GM12878 (cell line): Measurements from ENCODE around the gene TAPT1. TPM values are rescaled to one million over a fixed set of nuclear protein-coding genes. Genes with fewer than 3 reads are reported as not detected.

ENCODE experiments used
- ATAC-seq: fragments of 200-7000 bp; cut with Tn5 transposase; 3 replicates; pipeline ENCODE4 v1.9.1; 2020; ENCODE audit warnings: mild to moderate bottlenecking, moderate library complexity
- BruUV-seq: library from RNA; stranded (reverse); fragments of 400-500 nt; replicated peaks from 2 replicates; lab custom pipeline; 2021; lab: Mats Ljungman, UMichigan
- CTCF ChIA-PET: fragments of 300-600 bp; sonication (Branson Sonifier 250); formaldehyde crosslinking; extraction: SDS; loops from one replicate; lab custom pipeline; 2021; ENCODE audit warnings: inconsistent platforms; lab: Yijun Ruan, JAX
- POLR2A ChIA-PET: fragments of 350-600 bp; formaldehyde crosslinking; extraction: SDS; loops from one replicate; lab custom pipeline; 2021; ENCODE audit warnings: inconsistent platforms; lab: Charles Lee
- RAD21 ChIA-PET: fragments of 300-600 bp; sonication (Branson Sonifier 250); formaldehyde crosslinking; loops from one replicate; lab custom pipeline; 2023; ENCODE audit warnings: antibody characterized with exemption; ENCODE audit not compliant: unreplicated experiment; lab: Charles Lee
- SMC1A ChIA-PET: fragments of 300-600 bp; sonication (Branson Sonifier 250); formaldehyde crosslinking; loops from one replicate; lab custom pipeline; 2023; ENCODE audit not compliant: unreplicated experiment, uncharacterized antibody; lab: Charles Lee
- DNase-seq: peaks from one replicate; pipeline ENCODE4 v3.0.0-alpha.2; 2011; ENCODE audit warnings: low read depth, low spot score
- FAIRE-seq: peaks from 3 replicates; lab custom pipeline; 2011; peaks lifted over from hg19 to GRCh38; lab: Jason Lieb, UNC
- H2AFZ ChIP-seq: 2 replicates; pipeline ENCODE4 v1.6.0; 2011; ENCODE audit warnings: low read depth, low read length, control low read depth; ENCODE audit not compliant: control insufficient read depth
- H3K27ac ChIP-seq: 2 replicates; pipeline ENCODE4 v1.5.1; 2011; ENCODE audit warnings: control low read depth; ENCODE audit not compliant: control insufficient read depth, insufficient read depth
- H3K27me3 ChIP-seq, 2 experiments: replicated peaks in 1 of 2; 2 replicates each; pipeline versions ENCODE4 v1.6.0 to v1.6.1; 2011; ENCODE audit warnings: low read length in 1 of 2; ENCODE audit not compliant: control insufficient read depth in 2 of 2, insufficient read depth in 2 of 2
- H3K36me3 ChIP-seq, 2 experiments: 2 replicates each; pipeline ENCODE4 v1.5.1; 2011; ENCODE audit warnings: low read length in 1 of 2; ENCODE audit not compliant: control insufficient read depth in 2 of 2, insufficient read depth in 2 of 2
- H3K4me1 ChIP-seq: 2 replicates; pipeline ENCODE4 v1.6.1; 2011; ENCODE audit warnings: mild to moderate bottlenecking, low read length, moderate library complexity, mixed read lengths; ENCODE audit not compliant: control insufficient read depth, insufficient read depth
- H3K4me2 ChIP-seq: 2 replicates; pipeline ENCODE4 v1.6.0; 2011; ENCODE audit warnings: control low read depth; ENCODE audit not compliant: control insufficient read depth, insufficient read depth
- H3K4me3 ChIP-seq: fragments of 200-600 bp; sonication (generic); 2 replicates; pipeline ENCODE4 v1.5.1; 2016
- H3K79me2 ChIP-seq: 2 replicates; pipeline ENCODE4 v1.6.0; 2011; ENCODE audit warnings: low read length; ENCODE audit not compliant: control insufficient read depth, insufficient read depth
- H3K9ac ChIP-seq: 2 replicates; pipeline ENCODE4 v1.8.0; 2011; ENCODE audit warnings: low read length, control low read depth, mixed read lengths; ENCODE audit not compliant: control insufficient read depth, insufficient read depth
- H3K9me3 ChIP-seq: replicated peaks from 3 replicates; pipeline ENCODE4 v1.5.1; 2011; ENCODE audit warnings: mild to moderate bottlenecking, low read length; ENCODE audit not compliant: control insufficient read depth, insufficient read depth
- H4K20me1 ChIP-seq: 2 replicates; pipeline ENCODE4 v1.6.0; 2011; ENCODE audit not compliant: control insufficient read depth, insufficient read depth
- CREB1 ChIP-seq: IDR thresholded peaks from 2 replicates; pipeline ENCODE4 v1.6.1; 2012; ENCODE audit warnings: low read depth, mild to moderate bottlenecking, inconsistent platforms
- GABPA ChIP-seq: IDR thresholded peaks from 2 replicates; pipeline ENCODE4 v1.6.1; 2014; ENCODE audit warnings: antibody characterized with exemption, low read depth, mild to moderate bottlenecking, inconsistent platforms
- NFIC ChIP-seq: IDR thresholded peaks from 2 replicates; pipeline ENCODE4 v1.6.1; 2012; ENCODE audit warnings: low read depth, mild to moderate bottlenecking, inconsistent platforms, low read length, moderate library complexity
- PAX8 ChIP-seq: fragments of 450-650 bp; IDR thresholded peaks from 2 replicates; pipeline ENCODE4 v1.6.1; 2017; ENCODE audit warnings: mild to moderate bottlenecking, moderate library complexity
- SPI1 ChIP-seq: IDR thresholded peaks from 2 replicates; pipeline ENCODE4 v1.6.1; 2011; ENCODE audit warnings: low read depth, mild to moderate bottlenecking, low read length, moderate library complexity, borderline replicate concordance; ENCODE audit not compliant: insufficient read depth
- YBX1 ChIP-seq: fragments of 450-650 bp; IDR thresholded peaks from 2 replicates; pipeline ENCODE4 v1.6.1; 2016; ENCODE audit warnings: antibody characterized with exemption
- WGBS: methylation state at CpG from one replicate; pipeline ENCODE4 v1.1.6; 2016; ENCODE audit warnings: low lambda C conversion rate; ENCODE audit not compliant: insufficient replicate concordance, insufficient coverage; ENCODE audit errors: missing lambda C conversion rate; 5-methylcytosine and 5-hydroxymethylcytosine counted together
- in situ Hi-C: fragments of 300-500 bp; cut with MboI; formaldehyde crosslinking; loops from 9 replicates; pipeline ENCODE4 v1.14.3; 2018; ENCODE audit warnings: mixed read lengths
- intact Hi-C: fragments of 100-400 bp; cut with micrococcal nuclease; formaldehyde crosslinking; loops from one replicate; pipeline ENCODE4 v1.14.2; 2022; ENCODE audit not compliant: unreplicated experiment
- polyA plus RNA-seq, 11 experiments: library from polyadenylated mRNA; depleted of rRNA in 4 of 11; unstranded in 6 of 11; stranded (reverse) in 5 of 11; fragments of >200 nt; fragmentation: Nextera tagmentation in 4 of 11; fragmentation: Illumina TruSeq in 1 of 11; extraction: Ambion mirVana in 4 of 11; extraction: Trizol in 1 of 11; gene quantifications; 1 replicate in 1 of 11; 2 replicates in 10 of 11; pipeline versions ENCODE4 v1.2.1 to v1.2.3, GENCODE V29; 2011 to 2016; ENCODE audit warnings: inconsistent platforms in 2 of 11, missing spikeins in 2 of 11, low read depth in 1 of 11
- total RNA-seq, 4 experiments: library from RNA; depleted of rRNA in 3 of 4; stranded (reverse); fragments of >200 nt in 3 of 4; fragmentation: Illumina TruSeq in 1 of 4; extraction: Trizol in 1 of 4; gene quantifications; 2 replicates each; pipeline versions ENCODE4 v1.2.1 to v1.2.3, GENCODE V29; 2013 to 2021
- TF ChIP-seq, protein P1 (sequence below): IDR thresholded peaks from 2 replicates; pipeline ENCODE4 v1.6.1; 2012; ENCODE audit warnings: low read depth, low read length, improper control_type of control experiment
- TF ChIP-seq, protein P2 (sequence below): fragments of 450-650 bp; IDR thresholded peaks from 2 replicates; pipeline ENCODE4 v1.6.1; 2017; ENCODE audit warnings: mild to moderate bottlenecking

The TAPT1 gene
- total and polyA plus RNA-seq, 10 of the 15 experiments (the other 5 are each of a cell fraction or from before 2014, with no cell fraction given), result 0.91 to 23.3 (median 9.5) TPM

DNA sequence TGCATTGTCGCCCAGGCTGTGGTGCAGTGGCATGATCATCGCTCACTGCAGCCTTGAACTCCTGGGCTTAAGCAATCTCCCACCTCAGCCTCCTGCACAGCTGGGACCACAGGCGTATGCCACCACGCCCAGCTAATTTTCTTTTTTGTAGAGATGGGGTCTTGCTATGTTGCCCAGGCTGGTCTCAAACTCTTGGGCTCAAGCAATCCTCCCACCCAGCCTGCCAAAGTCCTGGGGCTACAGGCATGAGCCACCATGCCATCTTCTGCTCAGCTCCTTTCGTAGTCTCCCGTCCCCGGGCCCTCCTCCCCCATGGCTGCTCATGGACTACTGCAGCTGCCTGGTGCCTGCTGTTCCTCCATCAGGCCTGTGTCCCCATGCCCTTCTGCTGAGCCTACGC, 58.1 kb downstream of the TAPT1 start:
- no peak overlapping the region for H3K9ac ChIP-seq
- ChIA-PET SMC1A (interaction anchor here (0.7 kb wide), 1 partner anchor 13 kb away, joined by 3 read pairs; no protein-coding TSS in a partner anchor), POLR2A (no interaction called here), RAD21 (no interaction called here), CTCF (no interaction called here)
- intact Hi-C loops (no loop called here), in situ Hi-C loops (no loop called here)
- TF ChIP-seq CREB1, result no peak
- no peak for TF ChIP-seq SPI1
- no peak for DNase-seq
- H3K27ac ChIP-seq, result no peak overlapping the region
- FAIRE-seq, result no peak
- no peak for ATAC-seq
- H3K9me3 ChIP-seq, result no peaks in the 10 kb centered on the region
- 89% methylated on average over 8 of the region's 8 CpGs for WGBS
- BruUV-seq, result no TSS peak
- no peaks in the 10 kb centered on the region for H3K27me3 ChIP-seq
- H2AFZ ChIP-seq, result no peak overlapping the region
- H3K36me3 ChIP-seq, result peaks cover 2 to 16% of the 10 kb centered on the region in 2 experiments
- H3K79me2 ChIP-seq, result no peaks in the 10 kb centered on the region
- no peak overlapping the region for H3K4me3 ChIP-seq
- H4K20me1 ChIP-seq, result no peaks in the 10 kb centered on the region
- H3K4me1 ChIP-seq, result no peaks in the 10 kb centered on the region
- no peak overlapping the region for H3K4me2 ChIP-seq

DNA sequence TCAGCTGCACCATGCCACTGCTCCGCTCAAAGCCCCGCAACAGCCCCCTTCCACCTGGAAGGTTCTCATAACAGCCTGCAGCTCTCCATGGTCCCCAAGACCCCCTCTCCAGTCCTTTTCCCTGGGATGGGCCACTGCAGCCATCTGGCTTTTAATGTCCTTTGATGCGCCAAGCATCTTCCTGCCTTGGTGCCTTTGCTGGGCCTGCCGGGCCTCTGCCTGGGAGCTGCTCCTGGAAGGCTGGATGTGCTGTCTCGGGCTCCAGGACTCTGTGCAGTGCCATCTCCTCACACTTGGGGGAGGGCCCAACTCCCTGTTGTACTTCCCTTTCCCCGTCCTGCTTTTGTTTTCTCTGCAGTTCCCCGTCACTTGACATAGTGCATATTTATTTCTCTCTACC, 60.3 kb downstream of the TAPT1 start:
- H3K9ac ChIP-seq, result no peak overlapping the region
- H4K20me1 ChIP-seq, result no peaks in the 10 kb centered on the region
- H3K27me3 ChIP-seq, result no peaks in the 10 kb centered on the region
- no peaks in the 10 kb centered on the region for H3K9me3 ChIP-seq
- ATAC-seq (no peak), DNase-seq (no peak)
- SMC1A ChIA-PET, result no interaction called here
- no peak overlapping the region for H2AFZ ChIP-seq
- intact Hi-C loops, result no loop called here
- H3K4me1 ChIP-seq, result no peaks in the 10 kb centered on the region
- H3K4me2 ChIP-seq, result no peak overlapping the region
- peaks cover 2 to 23% of the 10 kb centered on the region in 2 experiments for H3K36me3 ChIP-seq
- CTCF ChIA-PET, result no interaction called here
- in situ Hi-C loops, result no loop called here
- RAD21 ChIA-PET, result no interaction called here
- H3K79me2 ChIP-seq, result no peaks in the 10 kb centered on the region
- no peak overlapping the region for H3K27ac ChIP-seq
- TF ChIP-seq, protein P1, sequence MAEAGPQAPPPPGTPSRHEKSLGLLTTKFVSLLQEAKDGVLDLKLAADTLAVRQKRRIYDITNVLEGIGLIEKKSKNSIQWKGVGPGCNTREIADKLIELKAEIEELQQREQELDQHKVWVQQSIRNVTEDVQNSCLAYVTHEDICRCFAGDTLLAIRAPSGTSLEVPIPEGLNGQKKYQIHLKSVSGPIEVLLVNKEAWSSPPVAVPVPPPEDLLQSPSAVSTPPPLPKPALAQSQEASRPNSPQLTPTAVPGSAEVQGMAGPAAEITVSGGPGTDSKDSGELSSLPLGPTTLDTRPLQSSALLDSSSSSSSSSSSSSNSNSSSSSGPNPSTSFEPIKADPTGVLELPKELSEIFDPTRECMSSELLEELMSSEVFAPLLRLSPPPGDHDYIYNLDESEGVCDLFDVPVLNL, result no peak
- TF ChIP-seq YBX1 (no peak), PAX8 (no peak), GABPA (no peak), NFIC (no peak)
- TF ChIP-seq, protein P2, sequence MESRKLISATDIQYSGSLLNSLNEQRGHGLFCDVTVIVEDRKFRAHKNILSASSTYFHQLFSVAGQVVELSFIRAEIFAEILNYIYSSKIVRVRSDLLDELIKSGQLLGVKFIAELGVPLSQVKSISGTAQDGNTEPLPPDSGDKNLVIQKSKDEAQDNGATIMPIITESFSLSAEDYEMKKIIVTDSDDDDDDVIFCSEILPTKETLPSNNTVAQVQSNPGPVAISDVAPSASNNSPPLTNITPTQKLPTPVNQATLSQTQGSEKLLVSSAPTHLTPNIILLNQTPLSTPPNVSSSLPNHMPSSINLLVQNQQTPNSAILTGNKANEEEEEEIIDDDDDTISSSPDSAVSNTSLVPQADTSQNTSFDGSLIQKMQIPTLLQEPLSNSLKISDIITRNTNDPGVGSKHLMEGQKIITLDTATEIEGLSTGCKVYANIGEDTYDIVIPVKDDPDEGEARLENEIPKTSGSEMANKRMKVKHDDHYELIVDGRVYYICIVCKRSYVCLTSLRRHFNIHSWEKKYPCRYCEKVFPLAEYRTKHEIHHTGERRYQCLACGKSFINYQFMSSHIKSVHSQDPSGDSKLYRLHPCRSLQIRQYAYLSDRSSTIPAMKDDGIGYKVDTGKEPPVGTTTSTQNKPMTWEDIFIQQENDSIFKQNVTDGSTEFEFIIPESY, result no peak
- TF ChIP-seq, all 136 proteins: peak for 0
- no peak for FAIRE-seq
- 100% methylated on average over 6 of the region's 7 CpGs for WGBS
- POLR2A ChIA-PET, result no interaction called here
- H3K4me3 ChIP-seq, result no peak overlapping the region
- BruUV-seq, result no TSS peak
